Mesenchymal stem cell (in vitro differentiated cells and primary cell): Measurements from ENCODE around the gene VWA3A.
"Not testable (repeated sequence)": the region's sequence is repeated elsewhere in the genome, so short reads cannot be mapped to it uniquely, and the experiment has no call there.

Experiments
- DNase-seq: peaks from one replicate; pipeline ENCODE4 v3.0.0-alpha.2; 2013
- H2AFZ ChIP-seq: one replicate; pipeline ENCODE4 v1.6.1; 2013; ENCODE audit warnings: low read depth, mild to moderate bottlenecking, control low read depth, inconsistent platforms, low read length, moderate library complexity
- H2AK5ac ChIP-seq: 2 replicates; pipeline ENCODE4 v1.6.1; 2013; ENCODE audit warnings: low read length, moderate library complexity, mild to moderate bottlenecking, inconsistent platforms; ENCODE audit not compliant: severe bottlenecking
- H2BK120ac ChIP-seq: one replicate; pipeline ENCODE4 v1.6.1; 2013; ENCODE audit warnings: low read depth, mild to moderate bottlenecking, inconsistent platforms, low read length, moderate library complexity
- H2BK12ac ChIP-seq, 2 experiments: one replicate each; pipeline ENCODE4 v1.6.1; 2013; ENCODE audit warnings: inconsistent platforms in 2 of 2, low read length in 2 of 2, mild to moderate bottlenecking in 2 of 2, moderate library complexity in 2 of 2, control low read depth in 1 of 2
- H2BK15ac ChIP-seq: one replicate; pipeline ENCODE4 v1.6.1; 2013; ENCODE audit warnings: mild to moderate bottlenecking, low read depth, inconsistent platforms; ENCODE audit not compliant: poor library complexity, severe bottlenecking
- H2BK5ac ChIP-seq: 2 replicates; pipeline ENCODE4 v1.6.1; 2013; ENCODE audit warnings: low read depth, mild to moderate bottlenecking, low read length, control low read depth, inconsistent platforms; ENCODE audit not compliant: poor library complexity, severe bottlenecking
- H3K14ac ChIP-seq, 2 experiments: one replicate each; pipeline ENCODE4 v1.6.1; 2013; ENCODE audit warnings: inconsistent platforms in 2 of 2, low read length in 2 of 2, control low read depth in 1 of 2, mild to moderate bottlenecking in 1 of 2, moderate library complexity in 1 of 2
- H3K18ac ChIP-seq, 2 experiments: one replicate each; pipeline ENCODE4 v1.6.1; 2013; ENCODE audit warnings: inconsistent platforms in 2 of 2, low read length in 2 of 2, control low read depth in 1 of 2, low read depth in 1 of 2, mild to moderate bottlenecking in 1 of 2
- H3K23ac ChIP-seq, 2 experiments: one replicate each; pipeline ENCODE4 v1.6.1; 2013; ENCODE audit warnings: inconsistent platforms in 2 of 2, low read length in 2 of 2, mild to moderate bottlenecking in 2 of 2, moderate library complexity in 2 of 2, control low read depth in 1 of 2
- H3K27ac ChIP-seq: 2 replicates; pipeline ENCODE4 v1.5.1; 2013; ENCODE audit warnings: mild to moderate bottlenecking, moderate library complexity, low read length, control low read depth, inconsistent platforms; ENCODE audit not compliant: poor library complexity, severe bottlenecking
- H3K27me3 ChIP-seq, 2 experiments: 2 replicates each; pipeline versions ENCODE4 v1.6.1 to v1.7.0; 2013; ENCODE audit warnings: low read length in 2 of 2, mild to moderate bottlenecking in 2 of 2, moderate library complexity in 2 of 2, control low read depth in 1 of 2, inconsistent platforms in 1 of 2; ENCODE audit not compliant: control insufficient read depth in 1 of 2, insufficient read depth in 1 of 2
- H3K36me3 ChIP-seq, 2 experiments: 2 replicates each; pipeline versions ENCODE4 v1.6.1 to v1.7.0; 2013; ENCODE audit warnings: low read length in 2 of 2, control low read depth in 1 of 2, inconsistent platforms in 1 of 2, low read depth in 1 of 2, mild to moderate bottlenecking in 1 of 2; ENCODE audit not compliant: insufficient read depth in 2 of 2, control insufficient read depth in 1 of 2
- H3K4ac ChIP-seq, 2 experiments: one replicate each; pipeline ENCODE4 v1.6.1; 2013; ENCODE audit warnings: inconsistent platforms in 2 of 2, low read length in 2 of 2, mild to moderate bottlenecking in 2 of 2, moderate library complexity in 2 of 2, control low read depth in 1 of 2, low read depth in 1 of 2
- H3K4me1 ChIP-seq: 2 replicates; pipeline ENCODE4 v1.6.1; 2013; ENCODE audit warnings: low read depth, low read length, control low read depth; ENCODE audit not compliant: control insufficient read depth, insufficient read depth
- H3K4me2 ChIP-seq: 2 replicates; pipeline ENCODE4 v1.6.1; 2013; ENCODE audit warnings: low read length, mild to moderate bottlenecking, inconsistent platforms; ENCODE audit not compliant: poor library complexity, severe bottlenecking
- H3K4me3 ChIP-seq, 2 experiments: 2 replicates each; pipeline versions ENCODE4 v1.5.1 to v1.7.0; 2013; ENCODE audit warnings: low read length in 2 of 2, mild to moderate bottlenecking in 2 of 2, control low read depth in 1 of 2, low read depth in 1 of 2; ENCODE audit not compliant: insufficient read depth in 1 of 2
- H3K79me1 ChIP-seq: replicated peaks from 2 replicates; pipeline ENCODE4 v1.6.1; 2013; ENCODE audit warnings: mild to moderate bottlenecking, control low read depth, low read length, inconsistent platforms; ENCODE audit not compliant: poor library complexity, severe bottlenecking
- H3K9ac ChIP-seq: 2 replicates; pipeline ENCODE4 v1.7.0; 2013; ENCODE audit warnings: mild to moderate bottlenecking, low read length, moderate library complexity
- H3K9me3 ChIP-seq: 2 replicates; pipeline ENCODE4 v1.7.0; 2013; ENCODE audit warnings: mild to moderate bottlenecking, low read length; ENCODE audit not compliant: control insufficient read depth
- H4K8ac ChIP-seq: one replicate; pipeline ENCODE4 v1.6.1; 2013; ENCODE audit warnings: inconsistent platforms, mild to moderate bottlenecking, low read length, moderate library complexity
- H4K91ac ChIP-seq: one replicate; pipeline ENCODE4 v1.6.1; 2013; ENCODE audit warnings: mild to moderate bottlenecking, low read length, inconsistent platforms
- WGBS: methylation state at CpG from one replicate; pipeline ENCODE4 v1.1.7; 2013; ENCODE audit warnings: mixed read lengths; 5-methylcytosine and 5-hydroxymethylcytosine counted together

Gene VWA3A

DNA sequence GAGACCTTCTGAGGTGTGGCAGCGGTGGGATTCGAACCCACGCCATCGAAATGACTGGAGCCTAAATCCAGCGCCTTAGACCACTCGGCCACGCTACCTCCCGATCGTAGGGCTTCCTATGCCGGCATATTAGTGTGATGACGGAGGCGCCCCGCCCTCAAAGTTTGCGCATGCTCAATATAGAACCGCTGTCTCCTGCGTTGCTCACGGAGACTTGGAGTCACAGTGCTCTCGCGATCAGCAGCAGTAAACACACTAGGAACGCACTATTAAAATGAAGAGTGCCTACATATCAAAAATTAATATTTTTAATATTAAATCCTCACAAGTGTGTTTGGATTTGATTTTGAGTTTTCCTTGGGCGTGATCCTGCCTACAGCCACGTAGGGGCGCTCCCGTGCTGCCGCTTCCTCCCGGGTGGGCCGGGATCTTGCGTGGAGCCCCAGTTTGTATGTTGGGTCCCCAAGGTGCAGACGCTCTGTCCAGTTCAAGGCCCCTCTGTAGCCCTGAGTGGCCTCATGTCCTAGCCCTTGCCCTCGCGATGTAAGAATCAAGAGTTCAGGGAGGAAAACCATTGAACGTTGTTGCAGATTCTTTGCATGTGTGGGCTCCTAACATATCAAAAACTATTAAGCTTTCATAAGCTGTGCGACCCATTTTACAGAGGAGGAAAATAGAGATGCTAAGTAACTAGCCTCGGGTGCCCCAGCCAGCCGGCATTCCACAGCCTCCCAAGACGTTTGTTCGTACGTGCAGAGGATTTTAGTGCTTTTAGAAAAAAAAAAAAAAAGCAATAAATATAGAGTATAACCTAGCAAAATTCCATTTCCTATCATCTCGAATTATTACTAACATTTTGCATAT lies 103.6 kb downstream of the VWA3A start:
- Histone ChIP-seq H3K4ac (no peak overlapping the region), H2BK15ac (no peak overlapping the region), H3K14ac (no peak overlapping the region), H3K18ac (no peak overlapping the region), H4K8ac (no peak overlapping the region), H2BK12ac (peak overlapping the region in 1 of 2 experiments; percentile 59), H2AFZ (peak overlapping the region; percentile 7), H3K36me3 (no peaks in the 10 kb centered on the region), H4K91ac (no peak overlapping the region), H3K27me3 (no peaks in the 10 kb centered on the region), H3K9ac (peak overlapping the region; percentile 88), H3K4me2 (peak overlapping the region; percentile 29), H3K79me1 (no peaks in the 10 kb centered on the region), H2BK5ac (no peak overlapping the region), H3K9me3 (no peaks in the 10 kb centered on the region), H2AK5ac (no peak overlapping the region), H3K4me1 (peaks cover 8% of the 10 kb centered on the region), H3K4me3 (peak overlapping the region; percentile 55 to 81), H3K23ac (no peak overlapping the region), H2BK120ac (no peak overlapping the region), H3K27ac (peak overlapping the region; percentile 46)
- 8% methylated on average over 29 of the region's 39 CpGs for WGBS
- DNase-seq: peak; percentile 92

DNA sequence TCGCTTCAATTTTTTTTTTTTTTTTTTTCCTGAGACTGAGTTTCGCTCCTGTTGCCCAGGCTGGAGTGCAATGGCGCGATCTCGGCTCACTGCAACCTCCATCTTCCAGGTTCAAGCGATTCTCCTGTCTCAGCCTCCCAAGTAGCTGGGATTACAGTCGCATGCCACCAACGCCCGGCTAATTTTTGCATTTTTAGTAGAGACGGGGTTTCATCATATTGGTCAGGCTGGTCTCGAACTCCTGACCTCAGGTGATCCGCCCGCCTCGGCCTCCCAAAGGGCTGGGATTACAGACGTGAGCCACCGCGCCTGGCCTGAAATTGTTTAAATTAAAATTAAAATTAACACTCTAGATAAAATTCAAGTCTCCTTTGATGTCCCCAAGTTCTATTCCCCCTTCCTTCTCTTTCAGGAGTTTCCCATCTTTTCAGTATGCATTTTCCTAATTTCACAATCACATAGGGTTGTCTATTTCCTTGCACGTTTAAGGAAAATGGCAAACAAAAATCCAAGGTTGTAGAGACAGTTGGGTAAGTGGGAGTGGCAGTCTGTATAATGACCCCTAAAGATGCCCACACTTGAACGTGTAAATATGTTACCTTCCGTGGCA lies 104.3 kb downstream of the VWA3A start:
- not testable (repeated sequence) for H2BK120ac ChIP-seq, H3K27ac ChIP-seq, H3K27me3 ChIP-seq, H3K4me2 ChIP-seq, H2AFZ ChIP-seq, H3K79me1 ChIP-seq, H3K4me1 ChIP-seq, H4K8ac ChIP-seq, H3K9me3 ChIP-seq, H3K18ac ChIP-seq, H3K14ac ChIP-seq, H3K36me3 ChIP-seq, H2BK5ac ChIP-seq, DNase-seq, H2AK5ac ChIP-seq, H4K91ac ChIP-seq, H2BK15ac ChIP-seq, H3K23ac ChIP-seq, H2BK12ac ChIP-seq, H3K4ac ChIP-seq
- 82% methylated on average over 16 of the region's 20 CpGs for WGBS
- Histone ChIP-seq H3K9ac (peak overlapping the region; percentile 88), H3K4me3 (peak overlapping the region in 1 of 2 experiments; percentile 81)

DNA sequence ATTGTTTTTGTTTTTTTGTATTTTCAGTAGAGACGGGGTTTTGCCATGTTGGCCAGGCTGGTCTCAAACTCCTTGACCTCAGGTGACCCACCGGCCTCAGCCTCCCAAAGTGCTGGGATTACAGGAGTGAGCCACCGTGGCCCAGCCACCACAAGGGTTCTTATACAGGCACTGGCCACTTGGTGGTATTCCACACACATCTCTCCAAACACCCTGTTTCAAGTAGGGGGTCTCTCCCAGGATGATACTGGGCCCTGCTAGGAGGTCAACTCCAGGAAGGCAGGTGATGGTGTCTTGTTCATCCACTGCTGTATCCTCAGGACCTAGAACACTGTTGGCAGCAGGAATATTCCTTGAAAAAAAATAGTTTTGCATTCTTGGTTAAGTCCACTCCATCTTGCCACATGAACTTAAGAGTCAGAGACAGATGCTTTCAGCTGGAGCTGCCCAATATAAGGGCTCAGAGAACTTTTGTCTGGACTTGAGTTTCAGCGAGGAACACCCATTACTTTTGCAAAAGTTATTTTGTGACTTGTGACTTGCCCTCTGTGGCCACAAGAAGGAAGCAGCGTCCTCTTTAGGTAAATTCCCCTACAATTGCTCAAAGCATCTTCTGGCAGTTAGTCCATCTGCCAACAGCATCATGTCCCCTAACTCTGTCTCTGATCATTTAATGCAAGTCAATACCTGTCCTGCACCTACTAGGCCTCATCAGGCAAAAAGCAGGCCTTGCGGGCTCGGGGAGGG lies 106.4 kb downstream of the VWA3A start:
- Histone ChIP-seq H2AK5ac (peak overlapping the region; percentile 26), H4K91ac (peak overlapping the region; percentile 25), H2BK120ac (no peak overlapping the region), H3K4ac (peak overlapping the region in 1 of 2 experiments; percentile 71), H3K4me2 (no peak overlapping the region), H3K27me3 (no peaks in the 10 kb centered on the region), H3K36me3 (no peaks in the 10 kb centered on the region), H2BK5ac (no peak overlapping the region), H2BK12ac (peak overlapping the region; percentile 6 to 75), H3K79me1 (no peaks in the 10 kb centered on the region), H2BK15ac (peak overlapping the region; percentile 12), H3K14ac (no peak overlapping the region), H3K9ac (peak overlapping the region; percentile 77), H2AFZ (peak overlapping the region; percentile 92), H3K27ac (peak overlapping the region; percentile 28), H3K4me3 (no peak overlapping the region), H3K4me1 (peaks cover 6% of the 10 kb centered on the region), H3K9me3 (no peaks in the 10 kb centered on the region), H3K18ac (no peak overlapping the region), H3K23ac (no peak overlapping the region), H4K8ac (peak overlapping the region; percentile 78)
- DNase-seq: peak; percentile 24
- 87% methylated on average over 7 of the region's 7 CpGs for WGBS

DNA sequence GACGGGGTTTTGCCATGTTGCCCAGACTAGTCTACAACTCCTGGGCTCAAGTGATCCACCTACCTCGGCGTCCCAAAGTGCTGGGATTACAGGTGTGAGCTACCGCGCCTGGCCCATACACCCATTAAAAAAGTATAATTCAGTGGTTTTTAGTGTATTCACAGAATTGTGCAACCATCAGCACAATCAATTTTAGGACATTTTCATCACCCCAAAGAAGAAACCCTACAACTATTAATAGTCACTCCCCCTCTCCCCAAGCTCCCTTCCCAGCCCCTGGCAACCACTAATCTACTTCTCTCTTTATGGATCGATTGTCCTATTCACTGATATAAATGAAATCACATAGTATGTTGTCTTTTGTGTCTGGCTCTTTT lies 109.9 kb downstream of the VWA3A start:
- H4K8ac ChIP-seq: no peak overlapping the region
- no peak overlapping the region for H3K18ac ChIP-seq
- H3K36me3 ChIP-seq: no peaks in the 10 kb centered on the region
- no peak overlapping the region for H3K9ac ChIP-seq
- no peak overlapping the region for H3K14ac ChIP-seq
- no peaks in the 10 kb centered on the region for H3K9me3 ChIP-seq
- no peak overlapping the region for H4K91ac ChIP-seq
- no peak overlapping the region for H2BK15ac ChIP-seq
- H3K4me3 ChIP-seq: no peak overlapping the region
- no peak overlapping the region for H3K4ac ChIP-seq
- no peak for DNase-seq
- peaks cover 2% of the 10 kb centered on the region for H3K79me1 ChIP-seq
- H3K23ac ChIP-seq: no peak overlapping the region
- H2AK5ac ChIP-seq: no peak overlapping the region
- no peak overlapping the region for H2BK5ac ChIP-seq
- no peaks in the 10 kb centered on the region for H3K27me3 ChIP-seq
- no peak overlapping the region for H2BK12ac ChIP-seq
- H2BK120ac ChIP-seq: no peak overlapping the region
- no peak overlapping the region for H3K4me2 ChIP-seq
- no peak overlapping the region for H3K27ac ChIP-seq
- H3K4me1 ChIP-seq: peaks cover 9% of the 10 kb centered on the region
- WGBS: 100% methylated on average over 3 of the region's 6 CpGs
- H2AFZ ChIP-seq: no peak overlapping the region
